Skin epidermis (tissue), 12 donors: ENCODE data around the gene KAT8.
A peak's percentile ranks its signal among the peaks of the same experiment; 100 is the strongest.
"Not testable (repeated sequence)": the region's sequence is repeated elsewhere in the genome, so short reads cannot be mapped to it uniquely, and the experiment has no call there.

Experiments used
- H3K27ac ChIP-seq, 21 experiments: fragments of 200-600 bp; sonication (generic) in 11 of 21; one replicate each; pipeline ENCODE4 v1.5.0; 2020; ENCODE audit warnings: mild to moderate bottlenecking in 3 of 21, inconsistent platforms in 2 of 21, moderate library complexity in 2 of 21
- H3K4me3 ChIP-seq, 7 experiments: fragments of 200-600 bp; sonication (generic) in 2 of 7; one replicate each; pipeline ENCODE4 v1.5.0; 2020; ENCODE audit warnings: inconsistent platforms in 2 of 7, mild to moderate bottlenecking in 2 of 7, moderate library complexity in 1 of 7

Gene KAT8

GRCh38 chr16:31100876-31101641, 16.4 kb upstream of the KAT8 start:
- H3K4me3 ChIP-seq, H3K27ac ChIP-seq: not testable (repeated sequence)

DNA sequence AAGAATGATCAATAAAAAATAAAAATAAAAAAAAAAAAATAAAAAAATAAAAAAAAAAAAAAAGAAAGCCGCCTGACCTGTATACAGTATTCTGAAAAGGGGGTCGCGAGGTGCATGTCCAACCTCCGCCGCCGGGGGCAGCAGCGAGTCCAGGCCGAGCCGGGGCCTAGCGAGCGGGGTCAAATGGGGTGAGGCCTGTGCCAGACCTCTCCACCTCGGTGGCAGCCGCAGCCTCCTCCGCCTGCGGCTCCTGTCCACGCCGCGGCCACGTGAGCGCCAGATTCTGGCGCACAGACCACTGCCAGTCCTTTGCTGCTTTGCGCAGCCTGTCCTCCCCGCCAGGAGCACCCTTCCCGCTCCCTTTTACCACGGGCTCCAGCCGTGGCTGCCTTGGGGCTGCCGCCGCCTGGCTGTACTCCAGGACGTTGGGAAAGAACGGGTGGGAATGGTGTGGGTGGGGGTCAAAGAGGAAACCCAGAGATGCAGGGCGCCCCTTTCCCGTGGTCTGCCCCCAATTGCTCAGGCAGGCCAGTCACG, 11.7 kb upstream of the KAT8 start:
- H3K27ac ChIP-seq, result peak overlapping the region in 15 of 21 experiments; percentile 16 to 83 (median 65)
- H3K4me3 ChIP-seq, result peak overlapping the region in 2 of 7 experiments; percentile 15 to 23

GRCh38 chr16:31106509-31107464, 10.7 kb upstream of the KAT8 start:
- H3K27ac ChIP-seq, result peak overlapping the region in 2 of 21 experiments; percentile 55 to 76

GRCh38 chr16:31107465-31107867, 10.0 kb upstream of the KAT8 start:
- H3K4me3 ChIP-seq, result peak overlapping the region in 1 of 7 experiments; percentile 92
- H3K27ac ChIP-seq, result peak overlapping the region in 4 of 21 experiments; percentile 94 to 98 (median 96)

More at GRCh38 chr16:31106509-31107464, 10.7 kb upstream of the KAT8 start:
- H3K4me3 ChIP-seq, result no peak overlapping the region

DNA sequence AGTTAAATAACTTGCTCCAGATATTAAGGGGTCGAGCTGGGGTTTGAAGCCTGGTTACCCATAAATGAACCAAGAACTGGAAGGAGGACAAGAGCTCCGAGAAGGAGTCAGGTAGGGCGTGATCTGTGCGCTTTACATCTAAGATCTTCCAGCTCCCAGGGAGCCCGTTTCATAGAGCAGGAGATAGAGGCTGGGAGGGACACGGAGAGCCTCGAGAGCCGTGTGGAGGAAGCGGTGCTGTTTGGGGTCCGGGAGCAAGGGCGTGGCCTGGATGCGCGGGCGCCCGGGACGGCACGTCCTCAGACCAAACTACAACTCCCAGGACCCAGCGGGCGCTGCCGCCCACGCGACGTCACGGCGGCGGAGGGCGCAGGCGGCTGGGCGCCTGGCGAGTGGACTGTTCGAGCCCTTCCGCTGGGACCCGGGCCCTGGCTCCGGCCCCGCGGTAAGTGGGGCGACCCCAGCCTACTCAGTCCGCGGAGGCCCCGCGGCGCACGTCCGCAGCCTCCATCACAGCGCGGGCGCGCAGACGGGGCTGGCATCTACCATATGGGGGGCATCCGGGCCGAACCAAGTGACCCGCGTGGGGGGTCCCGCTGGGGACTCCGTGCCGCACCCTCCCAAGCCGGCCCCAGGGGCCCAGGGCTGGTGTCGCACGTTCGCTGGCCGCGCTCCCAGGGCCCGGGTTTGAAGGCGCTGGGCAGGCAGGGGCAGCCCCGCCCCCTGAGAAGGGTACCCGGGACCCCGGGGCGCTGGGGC, 9.2 kb upstream of the KAT8 start, which contains the start of gene BCKDK:
BCKDK (plus strand) TSS at position 352 of the 759 bp plus-strand sequence. CDS start 838 bp downstream, outside the sequence.
- peak within 1 kb of the TSS; percentile 75 to 98 (median 95) for H3K27ac ChIP-seq

DNA sequence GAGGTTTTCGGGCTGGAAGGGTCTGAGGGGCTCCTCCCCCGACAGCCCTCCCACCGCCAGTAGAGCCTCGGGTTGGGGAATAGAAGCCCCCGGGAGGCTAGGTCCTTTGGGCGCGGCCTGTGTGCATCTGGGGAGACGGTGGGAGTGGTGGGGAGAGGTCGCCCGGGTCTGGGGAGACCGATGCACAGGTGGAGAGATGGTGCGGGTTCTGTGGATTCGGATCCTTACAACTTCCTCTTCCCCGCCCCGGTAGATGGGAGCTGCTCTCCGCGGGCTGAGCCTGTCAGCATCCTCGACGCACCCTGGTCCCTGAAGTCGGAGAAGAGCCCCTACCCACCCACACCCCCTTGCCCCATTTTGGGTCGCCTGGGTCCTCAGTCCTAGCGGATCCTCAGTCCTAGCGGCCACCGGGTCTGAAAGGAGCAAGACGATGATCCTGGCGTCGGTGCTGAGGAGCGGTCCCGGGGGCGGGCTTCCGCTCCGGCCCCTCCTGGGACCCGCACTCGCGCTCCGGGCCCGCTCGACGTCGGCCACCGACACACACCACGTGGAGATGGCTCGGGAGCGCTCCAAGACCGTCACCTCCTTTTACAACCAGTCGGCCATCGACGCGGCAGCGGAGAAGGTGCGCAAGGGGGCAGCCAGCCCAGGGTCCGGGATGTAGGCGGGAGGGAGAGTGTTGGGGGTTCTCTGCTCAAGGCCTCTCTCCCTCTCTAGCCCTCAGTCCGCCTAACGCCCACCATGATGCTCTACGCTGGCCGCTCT, 8.5 kb upstream of the KAT8 start:
- Histone ChIP-seq H3K27ac (peak overlapping the region; percentile 75 to 98 (median 95)), H3K4me3 (peak overlapping the region; percentile 69 to 98 (median 92))

More for the DNA sequence above, 9.2 kb upstream of the KAT8 start, which contains the start of gene BCKDK:
- H3K4me3 ChIP-seq, result peak within 1 kb of the TSS; percentile 69 to 98 (median 92)

DNA sequence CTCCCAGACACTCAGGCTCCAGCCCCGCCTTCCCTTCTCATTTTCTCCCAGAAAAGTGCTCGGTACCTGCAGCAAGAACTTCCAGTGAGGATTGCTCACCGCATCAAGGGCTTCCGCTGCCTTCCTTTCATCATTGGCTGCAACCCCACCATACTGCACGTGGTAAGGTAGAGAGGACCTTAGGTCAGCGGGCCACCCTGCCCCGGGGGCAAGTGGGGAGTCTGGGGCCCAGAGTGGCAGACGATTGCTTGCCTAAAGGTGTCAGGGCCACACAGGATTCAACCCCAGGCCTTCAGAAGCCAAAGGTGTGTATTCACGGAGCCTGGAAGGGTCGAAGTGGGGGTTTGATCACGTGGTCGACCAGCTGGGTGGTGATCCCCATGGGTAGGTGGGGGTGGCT, 7.8 kb upstream of the KAT8 start:
- H3K27ac ChIP-seq, result peak overlapping the region in 6 of 21 experiments; percentile 90 to 98 (median 96)
- no peak overlapping the region for H3K4me3 ChIP-seq

GRCh38 chr16:31110106-31111034, 7.1 kb upstream of the KAT8 start:
- H3K27ac ChIP-seq, result peak overlapping the region in 2 of 21 experiments; percentile 19 to 21
- H3K4me3 ChIP-seq, result no peak overlapping the region

- Histone ChIP-seq H3K27ac (peak overlapping the region in 16 of 21 experiments; percentile 52 to 84 (median 72)), H3K4me3 (no peak overlapping the region)
Measured at GRCh38 chr16:31111881-31112466, 5.5 kb upstream of the KAT8 start.

DNA sequence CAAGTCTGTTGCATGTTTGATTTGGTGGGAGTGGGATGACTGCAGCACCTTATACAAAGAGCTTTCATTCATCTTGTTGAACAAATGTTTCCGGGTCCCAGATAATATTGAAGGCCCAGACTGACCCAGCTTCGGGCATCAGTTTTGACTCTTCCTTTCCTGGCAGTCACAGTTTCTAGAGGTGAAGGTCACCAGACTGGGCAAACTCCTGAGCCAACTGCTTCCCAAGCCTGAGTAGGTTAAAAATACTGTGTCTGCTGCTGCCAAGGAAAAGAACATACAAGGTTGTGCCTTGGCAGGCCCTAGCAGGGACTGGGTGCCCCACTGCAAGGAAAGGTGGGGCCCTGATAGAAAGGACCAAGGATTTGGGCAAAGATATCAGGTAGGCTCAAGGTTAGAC, 4.8 kb upstream of the KAT8 start:
- Histone ChIP-seq H3K27ac (peak overlapping the region in 19 of 21 experiments; percentile 52 to 84 (median 73)), H3K4me3 (no peak overlapping the region)

DNA sequence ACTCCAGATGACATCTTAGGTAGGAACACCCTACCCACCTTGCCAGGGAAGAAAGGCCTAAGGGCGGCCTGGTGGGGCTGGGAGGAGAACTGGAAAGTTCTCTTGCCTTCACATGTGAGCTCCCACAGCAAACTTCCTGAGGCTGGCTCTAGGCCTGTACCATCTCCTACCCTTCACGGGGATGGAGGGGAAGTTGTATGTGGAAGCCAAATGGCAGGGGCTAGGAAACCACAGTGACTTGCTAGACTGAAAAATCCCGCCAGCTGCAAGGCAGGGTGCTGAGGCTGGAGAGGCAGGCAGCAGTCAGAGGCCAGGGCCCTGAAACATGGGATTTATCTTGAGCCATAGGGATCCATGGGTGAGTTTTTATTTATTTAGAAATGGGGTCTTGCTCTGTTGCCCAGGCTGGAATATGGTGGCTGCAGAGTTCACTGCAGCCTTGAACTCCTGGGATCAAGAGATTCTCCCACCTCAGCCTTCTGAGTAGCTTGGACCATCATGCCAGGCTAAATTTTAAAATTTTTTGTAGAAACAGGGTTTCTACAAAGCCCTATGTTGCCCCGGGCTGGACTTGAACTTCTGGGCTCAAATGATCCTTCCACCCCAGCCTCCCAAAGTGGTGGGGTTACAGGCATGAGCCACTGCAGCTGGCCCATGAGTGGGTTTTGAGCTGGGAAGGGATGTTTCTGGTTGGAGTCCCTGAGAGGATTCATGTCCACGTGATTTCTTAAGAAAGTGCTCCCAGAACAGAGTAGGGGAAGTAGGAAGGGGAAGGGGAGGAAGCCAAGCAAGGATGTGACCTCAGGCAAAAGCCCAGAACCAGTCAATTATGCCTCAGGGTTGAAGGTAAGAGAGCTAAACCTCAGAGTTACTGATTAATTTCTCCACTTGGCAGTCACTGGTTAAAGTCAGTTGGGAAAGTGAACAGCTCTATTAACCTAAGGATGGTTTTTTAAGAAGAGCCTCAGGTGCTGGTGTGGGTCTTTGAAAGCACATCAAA, 4.0 kb upstream of the KAT8 start:
- Histone ChIP-seq H3K27ac (peak overlapping the region in 20 of 21 experiments; percentile 17 to 84 (median 72)), H3K4me3 (no peak overlapping the region)

DNA sequence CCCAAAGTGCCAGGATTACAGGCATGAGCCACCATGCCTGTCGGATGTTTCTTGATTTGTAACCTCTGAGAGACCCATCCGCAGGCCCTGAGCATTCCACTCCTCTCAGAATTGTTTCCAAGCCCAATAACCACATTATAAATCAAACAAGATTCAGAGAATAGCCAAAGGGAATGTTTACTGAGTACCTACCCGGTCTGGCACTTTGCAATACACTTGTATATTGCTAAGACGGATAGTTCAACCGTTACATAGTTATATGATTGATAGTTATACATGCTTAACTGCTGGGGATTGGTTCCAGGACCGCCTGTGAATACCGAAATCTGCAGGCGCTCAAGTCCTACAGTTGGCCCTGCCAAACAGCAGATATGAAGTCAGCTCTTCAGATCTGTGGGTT, 3.0 kb upstream of the KAT8 start:
- Histone ChIP-seq H3K4me3 (no peak overlapping the region), H3K27ac (peak overlapping the region in 17 of 21 experiments; percentile 22 to 84 (median 73))

DNA sequence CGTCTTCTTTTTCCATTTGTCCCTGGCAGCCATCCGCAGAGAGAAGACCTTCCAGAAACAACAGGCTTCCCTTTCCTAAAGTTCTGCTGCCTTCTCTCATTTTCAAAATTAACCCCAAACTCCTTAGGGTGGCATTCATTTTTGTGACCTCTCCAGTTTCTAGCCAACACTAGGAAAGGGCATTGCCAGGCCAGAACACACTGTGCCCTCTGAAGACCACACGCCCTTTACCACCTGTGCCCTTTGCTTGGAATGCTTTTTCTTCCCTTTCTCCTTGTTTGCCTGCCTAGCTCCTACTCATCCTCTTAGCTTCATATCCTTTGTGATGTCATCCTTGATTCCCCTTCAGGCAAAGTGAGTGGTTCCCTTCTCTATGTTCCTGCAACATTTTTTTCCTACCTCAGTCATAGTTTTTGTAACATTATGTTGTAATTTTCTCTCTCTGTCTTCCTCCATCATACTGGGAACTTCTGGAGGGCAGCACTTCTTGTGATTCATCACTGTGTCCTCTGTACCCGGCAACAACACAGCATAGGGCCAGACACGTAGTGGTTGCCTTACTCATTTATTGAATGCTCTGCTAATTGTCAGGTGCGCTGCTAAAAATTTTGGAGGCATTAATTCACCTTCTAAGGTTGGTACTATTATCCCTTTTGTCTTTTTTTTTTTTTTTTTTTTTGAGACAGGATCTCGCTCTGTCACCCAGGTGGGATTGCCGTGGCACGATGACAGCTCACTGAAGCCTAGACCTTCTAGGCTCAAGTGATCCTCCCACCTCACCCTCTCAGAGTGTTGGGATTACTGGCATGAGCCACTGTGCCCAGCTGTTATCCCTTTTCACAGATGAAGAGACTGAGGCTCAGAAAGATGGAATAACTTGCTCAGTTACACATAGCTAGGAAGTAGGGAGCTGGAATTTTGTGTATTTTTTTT, 1.0 kb downstream of the KAT8 start:
- Histone ChIP-seq H3K4me3 (peak overlapping the region; percentile 56 to 91 (median 72)), H3K27ac (peak overlapping the region; percentile 23 to 99 (median 95))

DNA sequence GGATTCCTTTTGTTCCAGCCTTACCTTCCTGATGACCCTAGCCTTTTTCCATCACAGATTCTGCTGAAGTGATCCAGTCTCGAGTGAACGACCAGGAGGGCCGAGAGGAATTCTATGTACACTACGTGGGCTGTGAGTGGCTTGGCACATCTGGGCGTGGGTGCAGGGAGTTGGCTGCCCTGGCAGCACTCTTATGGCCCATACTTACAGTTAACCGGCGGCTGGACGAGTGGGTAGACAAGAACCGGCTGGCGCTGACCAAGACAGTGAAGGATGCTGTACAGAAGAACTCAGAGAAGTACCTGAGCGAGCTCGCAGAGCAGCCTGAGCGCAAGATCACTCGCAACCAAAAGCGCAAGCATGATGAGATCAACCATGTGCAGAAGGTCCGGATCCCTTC, 2.7 kb downstream of the KAT8 start:
- peak overlapping the region in 4 of 21 experiments; percentile 3 to 95 (median 24) for H3K27ac ChIP-seq
- H3K4me3 ChIP-seq, result no peak overlapping the region

- Histone ChIP-seq H3K4me3 (no peak overlapping the region), H3K27ac (no peak overlapping the region)
Measured at GRCh38 chr16:31125844-31126243, 8.4 kb downstream of the KAT8 start.
